Kidney glomerular epithelial cell (primary cell): ENCODE data around the gene MGAT2.
"Not testable (repeated sequence)": the region's sequence is repeated elsewhere in the genome, so short reads cannot be mapped to it uniquely, and the experiment has no call there.

Source experiments
- DNase-seq: peaks from one replicate; lab custom pipeline; 2025; lab: John Stamatoyannopoulos, UW

The MGAT2 gene

GRCh38 chr14:49612671-49613070, 7.9 kb upstream of the MGAT2 start:
- no peak for DNase-seq

GRCh38 chr14:49614196-49614595, 6.4 kb upstream of the MGAT2 start:
- no peak for DNase-seq

- no peak for DNase-seq
Measured at GRCh38 chr14:49615776-49616175, 4.8 kb upstream of the MGAT2 start.

- DNase-seq, result no peak
Measured at GRCh38 chr14:49617852-49618519, 2.6 kb upstream of the MGAT2 start.

- DNase-seq, result not testable (repeated sequence)
Measured at GRCh38 chr14:49619273-49619672, 1.3 kb upstream of the MGAT2 start.

GRCh38 chr14:49619730-49620129, 869 bp upstream of the MGAT2 start:
- DNase-seq, result no peak

- DNase-seq, result no peak
Measured at GRCh38 chr14:49621114-49621881, 699 bp downstream of the MGAT2 start.

- no peak for DNase-seq
Measured at GRCh38 chr14:49622022-49622607, 1.5 kb downstream of the MGAT2 start.

- no peak for DNase-seq
Measured at GRCh38 chr14:49623387-49623786, 2.8 kb downstream of the MGAT2 start.

GRCh38 chr14:49623941-49624839, 3.6 kb downstream of the MGAT2 start:
- DNase-seq, result no peak

GRCh38 chr14:49633640-49634546, 13.3 kb downstream of the MGAT2 start:
- peak; percentile 88 for DNase-seq

GRCh38 chr14:49634547-49635334, 14.1 kb downstream of the MGAT2 start, which contains the start of gene DNAAF2:
TSS of gene DNAAF2 (minus strand) at chr14:49635244. CDS start at chr14:49635149, 95 bp downstream.
- peak; percentile 57 for DNase-seq

GRCh38 chr14:49636866-49637265, 16.3 kb downstream of the MGAT2 start:
- no peak for DNase-seq

- DNase-seq, result no peak
Measured at GRCh38 chr14:49637534-49638078, 17.0 kb downstream of the MGAT2 start.

- DNase-seq, result no peak
Measured at GRCh38 chr14:49640540-49641417, 20.2 kb downstream of the MGAT2 start.

GRCh38 chr14:49641697-49642129, 21.1 kb downstream of the MGAT2 start:
- DNase-seq, result peak; percentile 17

- DNase-seq, result no peak
Measured at GRCh38 chr14:49642163-49642562, 21.6 kb downstream of the MGAT2 start.

- no peak for DNase-seq
Measured at GRCh38 chr14:49653508-49653907, 32.9 kb downstream of the MGAT2 start.

- no peak for DNase-seq
Measured at GRCh38 chr14:49654511-49654910, 33.9 kb downstream of the MGAT2 start.
